CD4-positive, alpha-beta T cell treated with Interleukin-15 for 1 hour (primary cell): ENCODE results near the gene TSPAN4.

Experiments
- DNase-seq: peaks from one replicate; pipeline ENCODE4 v3.0.0-alpha.2; 2020

Gene TSPAN4

GRCh38 chr11:842370-843002 lies at the start of gene TSPAN4, which contains the start of gene POLR2L:
TSS of gene TSPAN4 (plus strand) at chr11:842852. CDS start at chr11:850305, 7,453 bp downstream.
TSS of gene POLR2L (minus strand) at chr11:842529. CDS start at chr11:842508, 21 bp downstream.
- peak; percentile 83 for DNase-seq

GRCh38 chr11:792873-793272 lies 49.8 kb upstream of the TSPAN4 start:
- no peak for DNase-seq

- no peak for DNase-seq
Measured at GRCh38 chr11:793556-793955, 49.1 kb upstream of the TSPAN4 start.

GRCh38 chr11:794013-794765 lies 48.5 kb upstream of the TSPAN4 start:
- no peak for DNase-seq

GRCh38 chr11:794766-795633 lies 47.7 kb upstream of the TSPAN4 start:
- no peak for DNase-seq

GRCh38 chr11:795634-796564 lies 46.8 kb upstream of the TSPAN4 start:
- DNase-seq: peak; percentile 82

- DNase-seq: no peak
Measured at GRCh38 chr11:796565-797295, 45.9 kb upstream of the TSPAN4 start.

- peak; percentile 87 for DNase-seq
Measured at GRCh38 chr11:797296-798092, 45.2 kb upstream of the TSPAN4 start.

GRCh38 chr11:798093-798713 lies 44.4 kb upstream of the TSPAN4 start, which contains the start of gene SLC25A22:
TSS of gene SLC25A22 (minus strand) at chr11:798281. CDS start at chr11:795006, 3,275 bp downstream.
- DNase-seq: peak; percentile 75

- no peak for DNase-seq
Measured at GRCh38 chr11:799641-800316, 42.9 kb upstream of the TSPAN4 start.

GRCh38 chr11:800473-800872 lies 42.2 kb upstream of the TSPAN4 start:
- DNase-seq: no peak

- DNase-seq: no peak
Measured at GRCh38 chr11:801097-801780, 41.4 kb upstream of the TSPAN4 start.

GRCh38 chr11:802018-802617 lies 40.5 kb upstream of the TSPAN4 start:
- no peak for DNase-seq

- DNase-seq: no peak
Measured at GRCh38 chr11:802693-803466, 39.8 kb upstream of the TSPAN4 start.

- DNase-seq: no peak
Measured at GRCh38 chr11:803467-803742, 39.2 kb upstream of the TSPAN4 start.

GRCh38 chr11:803770-804598 lies 38.7 kb upstream of the TSPAN4 start:
- DNase-seq: no peak

GRCh38 chr11:804599-804964 lies 38.1 kb upstream of the TSPAN4 start:
- DNase-seq: no peak
